ENCODE results near the gene COL8A1.

DNA sequence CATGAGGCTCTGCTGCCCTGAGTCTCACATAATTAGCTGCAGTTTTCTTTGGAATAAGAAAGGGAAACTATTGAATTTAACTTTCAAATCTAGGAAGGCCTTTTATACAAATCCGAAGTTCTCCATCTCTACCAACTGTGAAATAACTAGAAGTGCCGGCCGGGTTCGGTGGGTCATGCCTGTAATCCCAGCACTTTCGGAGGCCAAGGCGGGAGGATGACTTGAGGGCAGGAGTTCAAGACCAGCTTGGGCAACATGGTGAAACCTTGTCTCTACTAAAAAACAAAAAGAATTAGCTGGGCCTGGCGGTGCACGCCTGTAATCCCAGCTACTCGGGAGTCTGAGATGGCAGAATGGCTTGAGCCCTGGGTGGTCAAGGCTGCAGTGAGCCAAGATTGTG is 43.6 kb downstream of the COL8A1 start:
- TF ChIP-seq CTCF (conservative IDR thresholded peaks at IDR 0.05 in 1 of 2, IDR thresholded peaks at IDR 0.05 in 1 of 2; ENCODE audit: extremely low read depth in 1 of 2, insufficient read depth in 1 of 2, low read depth in 1 of 2, low read length in 2 of 2) (no peak), EZH2 (IDR thresholded peaks at IDR 0.05; ENCODE audit: borderline replicate concordance, low read length) (no peak)
